ENCODE results near the gene MYH11. TPM values are rescaled to one million over a fixed set of nuclear protein-coding genes. Genes with fewer than 3 reads are reported as not detected.
A peak's percentile ranks its signal among the peaks of the same experiment; 100 is the strongest.

MYH11 gene
- total RNA-seq, 1 experiment from 2014 or later: not detected

GRCh38 chr16:15778204-15778743 lies 78.6 kb downstream of the MYH11 start:
- DNase-seq (ENCODE audit: low spot score): no peak

DNA sequence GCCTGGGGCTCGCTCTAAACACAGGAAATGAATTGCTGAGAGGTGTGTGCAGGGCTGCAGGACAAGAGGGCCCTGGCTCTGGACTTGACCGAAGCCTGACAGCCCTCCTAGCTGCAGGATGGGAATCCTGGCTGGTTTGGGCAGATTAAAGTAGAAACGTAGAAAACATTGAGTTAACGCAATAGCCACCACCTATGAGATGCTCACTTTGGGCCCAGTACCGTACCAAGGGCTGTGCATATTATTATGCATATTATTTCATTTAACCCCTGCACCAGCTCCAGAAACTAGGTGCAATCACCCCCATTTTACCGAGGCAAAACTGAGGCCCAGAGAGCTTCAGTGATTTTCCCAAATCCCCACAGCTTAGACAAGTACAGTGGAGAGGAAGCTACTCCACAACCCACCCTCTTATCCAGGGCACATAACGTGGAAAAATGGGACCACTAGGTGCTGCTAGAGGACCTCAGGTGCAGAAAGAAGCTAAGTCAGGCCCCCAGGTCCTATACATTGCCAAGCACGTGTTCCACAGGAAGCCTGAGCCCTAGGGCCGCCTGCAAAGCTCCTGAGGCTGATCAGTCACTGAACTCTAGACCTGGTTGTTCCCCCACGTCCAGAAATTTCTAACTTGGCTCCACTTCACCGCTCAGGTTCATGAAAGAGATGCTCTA lies 79.2 kb downstream of the MYH11 start:
- peak; percentile 60 for DNase-seq (ENCODE audit: low spot score)

GRCh38 chr16:15776572-15776971 lies 80.3 kb downstream of the MYH11 start:
- no peak for DNase-seq (ENCODE audit: low spot score)

DNA sequence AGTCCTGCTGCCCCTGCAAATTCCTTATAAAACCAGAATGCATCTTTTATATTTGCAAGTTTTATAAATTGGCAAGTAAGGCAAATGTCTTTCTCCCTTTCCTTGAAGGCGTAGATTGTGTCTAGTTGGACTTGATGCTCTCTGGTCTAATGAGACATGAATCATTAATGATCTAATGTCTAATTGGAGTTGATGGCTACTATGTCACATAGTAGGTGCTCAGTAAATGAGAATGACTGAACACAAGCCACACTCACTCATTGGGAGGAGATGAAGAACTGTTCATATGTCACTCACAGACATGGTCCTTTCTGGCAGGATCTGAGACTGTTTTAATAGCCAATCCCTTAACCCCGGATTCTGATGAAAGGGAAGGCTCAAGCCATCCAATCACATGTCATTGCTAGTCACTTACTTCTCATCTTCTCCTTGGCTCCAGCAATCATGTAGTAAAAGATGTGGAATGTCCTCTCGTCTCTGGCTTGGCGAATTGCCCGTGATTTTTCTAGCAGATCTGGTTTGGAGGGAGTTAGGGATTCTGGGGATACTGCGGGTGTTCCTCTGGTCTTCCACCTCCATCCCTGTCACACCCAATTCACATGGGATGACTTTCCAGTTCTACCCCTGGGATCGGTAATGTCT lies 81.0 kb downstream of the MYH11 start:
- DNase-seq (ENCODE audit: low spot score): no peak

DNA sequence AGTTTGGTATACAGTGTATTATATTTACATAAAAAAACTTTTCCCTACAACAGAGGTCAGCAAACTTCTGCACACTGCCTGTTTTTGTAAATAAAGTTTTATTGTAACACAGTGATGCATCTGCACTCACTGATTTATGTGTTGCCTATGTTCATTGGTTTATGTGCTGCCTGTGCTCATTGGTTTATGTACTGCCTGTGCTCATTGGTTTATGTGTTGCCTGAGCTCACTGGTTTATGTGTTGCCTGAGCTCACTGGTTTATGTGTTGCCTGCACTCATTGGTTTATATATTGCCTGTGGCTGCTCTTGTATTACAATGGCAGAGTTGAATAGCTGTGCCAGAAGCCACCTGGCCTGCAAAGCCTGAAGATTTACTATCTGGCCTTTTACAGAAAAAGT lies 81.6 kb downstream of the MYH11 start:
- peak; percentile 22 for DNase-seq (ENCODE audit: low spot score)

DNA sequence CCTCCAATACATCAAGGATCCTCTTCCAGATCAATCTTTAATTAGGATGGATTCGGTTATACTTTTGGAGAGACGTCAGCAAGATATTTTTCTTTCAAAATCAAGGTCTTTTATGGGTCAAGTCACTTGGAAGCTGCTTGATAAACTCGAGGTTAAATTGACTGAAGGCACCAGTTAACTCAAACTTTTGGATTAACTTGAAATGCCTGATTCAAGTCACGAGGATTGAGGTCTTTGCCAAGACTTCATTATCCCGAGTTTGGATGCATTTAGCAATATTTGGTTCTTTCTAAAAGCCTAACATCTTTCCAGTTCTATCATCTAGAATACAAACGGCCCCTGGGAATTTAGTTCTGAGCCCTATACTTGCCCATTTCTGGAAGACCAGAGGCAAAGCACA lies 82.9 kb downstream of the MYH11 start:
- no peak for DNase-seq (ENCODE audit: low spot score)

GRCh38 chr16:15772579-15773293 lies 84.1 kb downstream of the MYH11 start:
- no peak for DNase-seq (ENCODE audit: low spot score)

DNA sequence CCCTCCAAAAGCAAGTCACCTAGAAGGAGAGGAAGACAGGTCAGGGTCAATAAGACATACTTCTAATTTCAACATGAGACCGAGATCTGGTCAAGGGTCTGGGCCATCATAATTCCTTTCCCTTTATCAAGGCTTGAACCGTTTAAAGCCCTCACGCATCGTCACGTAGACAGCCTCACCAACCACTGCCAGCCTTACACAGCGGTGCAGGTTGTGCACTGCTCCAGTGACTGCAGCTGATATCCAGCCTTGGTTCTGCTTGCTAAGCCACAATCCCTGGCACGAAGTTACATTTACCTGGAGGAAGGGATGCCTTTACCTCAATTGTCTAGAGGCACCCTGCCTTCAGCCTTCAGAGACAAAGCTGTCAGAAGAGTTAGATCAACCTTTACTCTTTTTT lies 85.1 kb downstream of the MYH11 start:
- no peak for DNase-seq (ENCODE audit: low spot score)

GRCh38 chr16:15770512-15770911 lies 86.3 kb downstream of the MYH11 start:
- no peak for DNase-seq (ENCODE audit: low spot score)

DNA sequence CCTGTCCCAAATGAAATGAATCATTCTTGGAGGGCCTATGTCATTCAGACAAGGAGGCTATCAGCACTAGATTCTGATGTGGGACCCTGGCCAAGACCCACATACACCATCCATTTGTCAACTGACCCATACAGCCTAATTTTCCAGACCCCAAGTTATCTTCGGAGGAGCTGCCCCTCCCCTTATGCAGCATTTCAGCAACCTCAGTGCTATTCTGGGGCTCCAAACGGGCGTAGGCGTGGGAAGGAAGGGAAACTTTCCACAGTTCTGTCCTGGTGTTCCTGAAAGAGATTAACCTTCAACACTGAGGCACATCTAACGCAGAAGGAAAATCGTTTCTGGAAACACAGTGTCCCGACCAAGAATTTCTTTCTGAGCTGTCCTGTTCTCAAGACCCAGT lies 86.7 kb downstream of the MYH11 start:
- no peak for DNase-seq (ENCODE audit: low spot score)

DNA sequence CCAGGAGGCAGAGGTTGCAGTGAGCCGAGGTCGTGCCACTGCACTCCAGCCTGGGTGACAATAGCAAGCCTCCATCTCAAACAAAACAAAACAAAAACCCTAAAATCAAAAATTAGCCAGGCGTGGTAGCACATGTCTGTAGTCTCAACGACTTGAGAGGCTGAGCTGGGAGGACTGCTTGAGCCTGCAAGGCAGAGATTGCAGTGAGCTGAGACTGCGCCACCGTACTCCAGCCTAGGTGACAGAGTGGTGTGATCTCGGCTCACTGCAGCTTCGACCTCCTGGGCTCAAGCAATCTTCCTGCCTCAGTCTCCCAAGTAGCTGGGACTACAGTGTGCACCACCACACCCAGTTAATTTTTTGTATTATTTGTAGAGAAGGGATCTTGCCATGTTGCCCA lies 87.6 kb downstream of the MYH11 start:
- DNase-seq (ENCODE audit: low spot score): no peak

- DNase-seq (ENCODE audit: low spot score): no peak
Measured at GRCh38 chr16:15768201-15768600, 88.6 kb downstream of the MYH11 start.

DNA sequence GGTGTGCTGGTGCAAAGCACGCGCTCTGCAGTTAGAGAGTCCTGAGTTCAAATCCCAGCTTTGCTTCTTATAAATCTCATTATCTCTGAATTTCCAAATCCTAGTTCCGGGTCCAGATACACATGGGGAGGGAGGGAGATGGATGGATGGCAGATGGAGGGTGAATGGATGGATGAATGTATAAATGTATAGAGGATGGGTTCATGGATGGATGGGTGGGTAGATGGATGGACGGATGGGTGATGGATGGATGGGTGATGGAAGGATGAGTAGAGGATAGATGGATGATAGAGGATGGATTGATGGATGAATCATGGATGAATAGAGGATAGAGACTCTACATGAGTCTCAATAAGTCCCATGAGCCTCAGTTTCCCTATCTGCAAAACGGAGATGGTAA lies 89.9 kb downstream of the MYH11 start:
- DNase-seq (ENCODE audit: low spot score): no peak

- peak; percentile 78 for DNase-seq (ENCODE audit: low spot score)
Measured at GRCh38 chr16:15765880-15766279, 90.9 kb downstream of the MYH11 start.

GRCh38 chr16:15765116-15765515 lies 91.7 kb downstream of the MYH11 start:
- DNase-seq (ENCODE audit: low spot score): no peak

DNA sequence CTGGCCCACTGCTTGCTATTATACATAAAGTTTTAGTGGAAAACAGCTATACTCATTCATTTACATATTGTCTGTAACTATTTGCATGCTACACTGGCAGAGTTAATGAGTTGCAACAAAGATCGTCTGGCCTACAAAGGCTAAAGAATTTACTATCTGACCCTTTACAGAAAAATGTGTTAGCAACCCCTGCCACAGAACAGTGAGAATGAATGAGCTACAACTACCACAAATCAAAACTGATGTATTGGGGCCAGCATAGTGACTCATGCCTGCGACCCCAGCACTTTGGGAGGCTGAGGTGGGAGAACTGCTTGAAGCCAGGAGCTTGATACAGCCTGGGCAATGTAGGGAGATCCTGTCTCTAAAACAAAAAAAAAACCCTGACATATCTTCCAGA lies 92.7 kb downstream of the MYH11 start:
- DNase-seq (ENCODE audit: low spot score): no peak

- DNase-seq (ENCODE audit: low spot score): no peak
Measured at GRCh38 chr16:15760129-15760528, 96.7 kb downstream of the MYH11 start.

GRCh38 chr16:15759070-15759469 lies 97.8 kb downstream of the MYH11 start:
- no peak for DNase-seq (ENCODE audit: low spot score)

DNA sequence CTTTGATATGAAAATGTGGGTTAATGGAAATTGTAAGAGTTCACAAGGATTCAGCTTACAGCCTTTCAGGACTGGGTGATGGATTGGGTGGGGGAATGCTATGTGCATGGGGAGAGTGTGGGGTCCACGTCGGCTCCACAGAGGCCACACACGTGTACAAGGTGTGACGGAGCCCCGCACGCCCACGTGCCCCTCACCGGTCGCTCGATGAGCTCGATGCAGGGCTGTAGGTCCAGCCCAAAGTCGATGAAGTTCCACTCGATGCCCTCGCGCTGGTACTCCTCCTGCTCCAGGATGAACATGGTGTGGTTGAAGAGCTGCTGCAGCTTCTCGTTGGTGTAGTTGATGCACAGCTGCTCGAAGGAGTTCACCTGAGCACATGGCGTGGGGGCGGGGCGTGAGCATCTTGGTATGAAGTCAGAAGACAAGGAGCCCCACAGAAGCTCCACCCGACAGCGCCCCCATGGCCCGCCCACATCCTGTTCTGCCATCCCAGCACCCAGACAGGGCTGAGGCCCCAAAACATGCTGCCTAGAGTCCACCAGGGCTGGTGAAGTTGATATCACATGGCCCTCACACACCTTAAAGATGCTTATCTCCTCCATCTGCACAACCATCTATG lies 99.1 kb downstream of the MYH11 start:
- no peak for DNase-seq (ENCODE audit: low spot score)

GRCh38 chr16:15757077-15757386 lies 99.8 kb downstream of the MYH11 start:
- DNase-seq (ENCODE audit: low spot score): no peak

GRCh38 chr16:15754821-15755534 lies 101.8 kb downstream of the MYH11 start:
- no peak for DNase-seq (ENCODE audit: low spot score)

Data from HT-29 (cell line).